ENCODE results near the gene NOPCHAP1.

Gene NOPCHAP1

GRCh38 chr12:105025890-105026289 lies 39.8 kb downstream of the NOPCHAP1 start:
- H3K4me1 ChIP-seq (ENCODE audit: control insufficient read depth, insufficient read depth, low read length) = peaks cover 3% of the 10 kb centered on the region
- H3K4me2 ChIP-seq (ENCODE audit: low read length) = no peak overlapping the region
- H3K27me3 ChIP-seq (ENCODE audit: control insufficient read depth, insufficient read depth, low read length) = no peaks in the 10 kb centered on the region
- no peaks in the 10 kb centered on the region for H3K9me3 ChIP-seq (replicated peaks; ENCODE audit: low read length)
- peaks cover 34% of the 10 kb centered on the region for H3K36me3 ChIP-seq (ENCODE audit: insufficient read depth, low read length)
- no peak overlapping the region for H3K9ac ChIP-seq (ENCODE audit: low read depth, low read length)
- no peak overlapping the region for H3K4me3 ChIP-seq (ENCODE audit: low read length)

- Histone ChIP-seq H3K27me3 (ENCODE audit: control insufficient read depth, insufficient read depth, low read length) (no peaks in the 10 kb centered on the region), H3K4me1 (ENCODE audit: control insufficient read depth, insufficient read depth, low read length) (peaks cover 3% of the 10 kb centered on the region), H3K36me3 (ENCODE audit: insufficient read depth, low read length) (peaks cover 38% of the 10 kb centered on the region), H3K9ac (ENCODE audit: low read depth, low read length) (no peak overlapping the region), H3K9me3 (replicated peaks; ENCODE audit: low read length) (no peaks in the 10 kb centered on the region), H3K4me2 (ENCODE audit: low read length) (no peak overlapping the region), H3K4me3 (ENCODE audit: low read length) (no peak overlapping the region)
Measured at GRCh38 chr12:105026411-105026810, 40.3 kb downstream of the NOPCHAP1 start.

- no peaks in the 10 kb centered on the region for H3K4me1 ChIP-seq (ENCODE audit: control insufficient read depth, insufficient read depth, low read length)
- H3K9ac ChIP-seq (ENCODE audit: low read depth, low read length) = no peak overlapping the region
- no peaks in the 10 kb centered on the region for H3K27me3 ChIP-seq (ENCODE audit: control insufficient read depth, insufficient read depth, low read length)
- no peak overlapping the region for H3K4me2 ChIP-seq (ENCODE audit: low read length)
- H3K4me3 ChIP-seq (ENCODE audit: low read length) = no peak overlapping the region
- peaks cover 37% of the 10 kb centered on the region for H3K36me3 ChIP-seq (ENCODE audit: insufficient read depth, low read length)
- no peaks in the 10 kb centered on the region for H3K9me3 ChIP-seq (replicated peaks; ENCODE audit: low read length)
Measured at GRCh38 chr12:105030820-105031807, 45.0 kb downstream of the NOPCHAP1 start.

GRCh38 chr12:105032703-105033357 lies 46.7 kb downstream of the NOPCHAP1 start:
- no peaks in the 10 kb centered on the region for H3K9me3 ChIP-seq (replicated peaks; ENCODE audit: low read length)
- H3K4me2 ChIP-seq (ENCODE audit: low read length) = no peak overlapping the region
- H3K27me3 ChIP-seq (ENCODE audit: control insufficient read depth, insufficient read depth, low read length) = no peaks in the 10 kb centered on the region
- peaks cover 4% of the 10 kb centered on the region for H3K4me1 ChIP-seq (ENCODE audit: control insufficient read depth, insufficient read depth, low read length)
- H3K36me3 ChIP-seq (ENCODE audit: insufficient read depth, low read length) = peaks cover 38% of the 10 kb centered on the region
- H3K4me3 ChIP-seq (ENCODE audit: low read length) = no peak overlapping the region
- H3K9ac ChIP-seq (ENCODE audit: low read depth, low read length) = no peak overlapping the region

GRCh38 chr12:105033851-105034250 lies 47.7 kb downstream of the NOPCHAP1 start:
- no peaks in the 10 kb centered on the region for H3K27me3 ChIP-seq (ENCODE audit: control insufficient read depth, insufficient read depth, low read length)
- H3K4me3 ChIP-seq (ENCODE audit: low read length) = no peak overlapping the region
- peaks cover 40% of the 10 kb centered on the region for H3K36me3 ChIP-seq (ENCODE audit: insufficient read depth, low read length)
- H3K9me3 ChIP-seq (replicated peaks; ENCODE audit: low read length) = no peaks in the 10 kb centered on the region
- peaks cover 4% of the 10 kb centered on the region for H3K4me1 ChIP-seq (ENCODE audit: control insufficient read depth, insufficient read depth, low read length)
- H3K9ac ChIP-seq (ENCODE audit: low read depth, low read length) = no peak overlapping the region
- H3K4me2 ChIP-seq (ENCODE audit: low read length) = no peak overlapping the region

Data from skeletal muscle satellite cell (primary cell).